CD4-positive, alpha-beta T cell treated with Interferon alpha-2 for 1 hour (primary cell): ENCODE measurements around the gene TBC1D3I.

Experiments
- DNase-seq, 2 donors: peaks; one replicate each; pipeline ENCODE4 v3.0.0-alpha.2; 2020 to 2022

TBC1D3I gene

DNA sequence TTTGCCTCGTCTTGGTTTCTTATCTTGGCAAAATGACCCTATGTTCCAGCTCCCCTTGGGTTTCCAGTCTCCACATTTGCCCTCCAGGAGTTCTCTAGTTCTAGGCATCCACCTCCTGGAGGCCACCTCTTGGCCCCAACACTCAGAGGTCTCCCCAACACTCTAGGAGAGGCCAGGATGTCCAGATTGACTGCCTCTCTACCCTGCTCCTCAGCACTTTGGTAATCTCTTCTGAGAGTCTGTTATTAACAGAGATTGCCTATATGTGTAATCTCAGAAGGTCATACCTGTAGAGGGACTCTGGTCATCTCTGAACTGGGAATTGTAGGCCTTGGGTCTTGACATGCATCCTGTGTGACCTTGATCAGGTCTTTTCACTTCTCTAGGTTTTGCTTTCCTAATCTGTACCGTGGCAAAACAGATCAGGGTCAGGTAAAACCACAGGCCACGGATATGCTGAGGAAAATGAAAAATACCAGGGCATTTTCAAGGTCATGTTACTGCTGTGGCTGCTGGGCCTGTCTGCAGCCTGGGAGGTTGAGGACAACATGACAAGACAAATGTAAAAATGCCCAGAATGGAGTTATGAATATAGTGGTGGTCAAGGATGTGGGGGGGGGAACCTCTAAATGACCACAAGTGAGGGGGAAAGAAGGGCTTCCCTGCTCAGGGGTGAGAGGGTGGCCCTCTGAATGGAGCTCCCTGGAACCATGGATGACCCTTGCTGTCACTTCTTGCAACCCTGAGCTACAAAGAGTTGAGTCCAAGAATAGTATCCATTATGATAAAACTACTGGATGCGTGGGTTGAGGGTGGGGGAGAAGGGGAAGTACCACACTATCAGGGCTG, 58.5 kb downstream of the TBC1D3I start:
- DNase-seq = no peak

DNA sequence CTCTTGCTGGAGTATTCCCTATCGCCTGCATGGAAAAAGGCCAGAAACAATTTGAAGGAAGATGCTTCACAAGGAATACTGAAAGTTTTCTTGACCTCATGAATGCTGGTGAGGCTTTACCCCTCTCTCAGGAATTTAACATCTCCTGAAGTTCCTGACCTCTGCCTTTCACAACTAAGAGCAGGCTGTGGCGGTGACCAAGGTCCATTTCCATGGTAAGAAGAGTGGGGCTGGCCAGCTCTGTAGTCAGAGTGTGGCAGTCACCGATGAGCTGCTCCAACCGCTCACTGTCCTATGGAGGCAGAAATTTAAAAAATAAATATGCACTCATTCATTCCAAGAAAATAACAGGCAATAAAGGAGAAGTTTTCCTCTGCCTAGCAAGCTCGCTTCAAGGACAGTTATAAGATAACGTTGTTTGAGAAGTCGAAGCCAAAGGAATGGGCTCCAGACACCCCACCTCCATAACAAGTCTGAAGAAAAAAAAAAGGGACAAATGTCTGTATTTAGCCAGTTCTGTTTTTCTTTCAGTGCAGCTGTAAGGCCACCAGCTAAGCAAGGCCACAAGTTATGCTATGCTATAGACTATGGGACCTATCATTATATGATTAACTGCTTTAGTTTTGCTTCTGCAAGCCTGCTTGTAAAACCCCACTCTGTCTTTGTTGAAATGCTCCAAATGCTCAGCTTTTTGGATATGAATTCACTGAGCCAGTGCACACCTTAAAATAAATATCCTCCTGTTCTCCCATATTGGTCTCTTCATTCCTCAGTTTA, 59.5 kb downstream of the TBC1D3I start:
- DNase-seq = no peak
